Measurements from ENCODE around the gene CADM1.

- TF ChIP-seq NR3C1 (CRISPR knock-in tag; IDR thresholded peaks at IDR 0.05) (no peak), CEBPB (tag; IDR thresholded peaks at IDR 0.05) (no peak), CTCF (IDR thresholded peaks at IDR 0.05 in 2 of 3, conservative IDR thresholded peaks at IDR 0.05 in 1 of 3; ENCODE audit: insufficient read depth in 2 of 3, low read depth in 1 of 3, low read length in 3 of 3) (no peak), ZNF274 (IDR thresholded peaks at IDR 0.05; ENCODE audit: borderline replicate concordance, low read depth, low read length) (no peak), CTBP1 (IDR thresholded peaks at IDR 0.05; ENCODE audit: borderline replicate concordance) (no peak), NFIC (IDR thresholded peaks at IDR 0.05) (no peak), NFXL1 (CRISPR knock-in tag; IDR thresholded peaks at IDR 0.05) (no peak), JUND (IDR thresholded peaks at IDR 0.05; ENCODE audit: borderline replicate concordance, low read depth, low read length) (no peak), JUND (tag; IDR thresholded peaks at IDR 0.05; ENCODE audit: borderline replicate concordance, low read depth, low read length) (no peak), ZNF324 (CRISPR knock-in tag; IDR thresholded peaks at IDR 0.05) (no peak)
Measured at GRCh38 chr11:115460512-115460911, 43.7 kb downstream of the CADM1 start.

Data from K562 (cell line).